Measurements from ENCODE around the gene XKR3. TPM values are rescaled to one million over a fixed set of nuclear protein-coding genes. Genes with fewer than 3 reads are reported as not detected.
A peak's percentile ranks its signal among the peaks of the same experiment; 100 is the strongest.
"Not testable (repeated sequence)": the region's sequence is repeated elsewhere in the genome, so short reads cannot be mapped to it uniquely, and the experiment has no call there.

Gene XKR3
- 0.30 TPM for total RNA-seq
- long read RNA-seq = 0 reads

GRCh38 chr22:16824716-16825687, at the start of gene XKR3:
XKR3 (minus strand) TSS chr22:16825411; CDS start chr22:16808073, 17,338 bp downstream.
- no peaks in the 10 kb centered on the region for H3K27me3 ChIP-seq (ENCODE audit: low read depth)
- intact Hi-C loops (cut with DNase I) = no loop called here
- H3K27ac ChIP-seq = no peak within 1 kb of the TSS
- peaks cover 4% of the 10 kb centered on the region for H3K4me1 ChIP-seq
- no peaks in the 10 kb centered on the region for H3K9me3 ChIP-seq
- H3K36me3 ChIP-seq = no peaks in the 10 kb centered on the region
- H3K4me3 ChIP-seq = peak within 1 kb of the TSS; percentile 22
- no peak for TF ChIP-seq CTCF (IDR thresholded peaks at IDR 0.05)
- DNase-seq (no peak), ATAC-seq (peak; percentile 50 to 54)

DNA sequence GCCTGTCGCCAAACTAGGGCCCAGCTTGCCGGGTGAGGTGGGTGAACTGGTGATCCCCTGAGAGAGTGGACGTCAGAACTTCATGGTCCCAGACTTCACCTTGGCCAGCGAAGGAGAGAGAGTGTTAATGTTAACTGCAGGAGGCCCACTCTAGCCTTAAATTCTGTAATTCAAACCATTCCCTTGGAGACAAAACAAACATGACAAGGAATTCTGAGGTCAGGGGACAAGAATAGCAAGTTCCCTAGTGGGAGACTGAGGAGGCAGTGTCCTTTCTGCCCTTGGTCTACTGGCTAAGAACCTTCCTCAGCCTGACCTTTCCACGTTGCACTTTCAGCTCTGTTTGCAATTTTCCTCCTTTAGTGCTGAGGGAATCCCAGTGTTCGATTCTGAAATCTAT, 44.4 kb upstream of the XKR3 start:
- H3K9me3 ChIP-seq; DNase-seq; H3K36me3 ChIP-seq; H3K27me3 ChIP-seq (ENCODE audit: low read depth); ATAC-seq; H3K4me3 ChIP-seq; intact Hi-C loops (cut with DNase I); H3K4me1 ChIP-seq: not testable (repeated sequence)
- H3K27ac ChIP-seq = peak overlapping the region; percentile 60

DNA sequence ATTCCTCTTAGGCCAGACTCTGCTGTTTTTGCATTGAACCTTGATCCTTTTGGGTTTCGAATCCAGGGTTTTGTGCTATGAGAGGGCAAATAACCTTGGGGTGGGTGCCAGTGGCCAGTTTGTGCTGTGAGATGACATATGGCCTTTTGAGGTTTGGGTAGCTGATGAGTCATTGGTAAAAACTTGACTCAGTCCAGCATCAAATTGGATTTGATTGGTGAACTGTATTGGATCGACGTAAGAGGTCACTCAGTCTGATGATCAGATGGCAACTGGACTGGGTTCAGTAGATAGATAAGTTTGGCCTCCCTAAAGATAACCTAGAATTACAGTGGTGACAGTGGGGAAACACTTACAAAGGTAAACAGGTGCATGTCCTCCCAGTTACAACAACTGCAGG, 41.0 kb upstream of the XKR3 start:
- no peak for ATAC-seq
- intact Hi-C loops (cut with DNase I) = no loop called here
- no peak for TF ChIP-seq CTCF (IDR thresholded peaks at IDR 0.05)

DNA sequence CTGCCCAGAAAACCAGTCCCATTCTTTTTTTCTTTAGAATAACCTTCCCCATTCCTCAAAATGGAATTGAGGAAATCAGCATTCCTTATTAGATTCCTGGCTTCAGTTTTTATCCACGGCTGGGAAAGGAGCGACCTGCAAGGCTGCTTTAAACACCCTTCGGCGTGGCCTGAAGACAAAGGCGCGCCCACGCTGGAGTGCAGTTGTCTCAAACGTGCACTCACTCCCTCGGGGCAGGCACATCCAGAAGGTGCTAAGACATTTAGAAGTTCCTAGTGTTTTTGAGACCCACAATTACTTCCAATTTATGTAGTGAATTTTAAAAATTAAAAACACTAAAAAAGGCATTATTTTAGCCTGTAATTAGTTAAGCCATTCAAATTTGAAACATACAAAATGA, 31.6 kb upstream of the XKR3 start:
- H3K9me3 ChIP-seq; H3K4me1 ChIP-seq; H3K27ac ChIP-seq; H3K27me3 ChIP-seq (ENCODE audit: low read depth); ATAC-seq; H3K36me3 ChIP-seq; H3K4me3 ChIP-seq; DNase-seq; intact Hi-C loops (cut with DNase I): not testable (repeated sequence)

More for the DNA sequence above, 41.0 kb upstream of the XKR3 start:
- Histone ChIP-seq H3K9me3 (no peaks in the 10 kb centered on the region), H3K27me3 (ENCODE audit: low read depth) (no peaks in the 10 kb centered on the region), H3K27ac (no peak overlapping the region), H3K36me3 (no peaks in the 10 kb centered on the region), H3K4me3 (no peak overlapping the region), H3K4me1 (peaks cover 3% of the 10 kb centered on the region)
- DNase-seq = no peak

DNA sequence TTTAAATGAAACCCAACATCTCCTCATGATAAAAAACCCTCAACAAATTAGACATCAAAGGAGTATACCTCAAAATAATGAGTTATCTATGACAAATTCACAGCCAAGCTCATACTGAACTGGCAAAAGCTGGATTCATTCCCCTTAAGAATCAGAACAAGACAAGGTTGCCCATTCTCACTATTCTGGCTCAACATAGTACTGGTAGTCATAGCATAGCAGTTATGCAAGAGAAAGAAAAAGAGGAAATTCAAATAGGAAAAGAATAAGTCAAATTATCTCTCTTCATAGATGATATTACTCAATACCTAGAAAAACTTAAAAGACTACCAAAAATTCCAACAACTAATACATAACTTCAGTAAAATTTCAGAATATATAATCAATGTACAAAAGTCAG, 29.4 kb upstream of the XKR3 start:
- DNase-seq = no peak
- ATAC-seq = no peak
- H3K4me1 ChIP-seq = no peaks in the 10 kb centered on the region
- intact Hi-C loops (cut with DNase I) = no loop called here
- H3K27ac ChIP-seq = no peak overlapping the region
- no peak for TF ChIP-seq CTCF (IDR thresholded peaks at IDR 0.05)
- H3K4me3 ChIP-seq = no peak overlapping the region
- H3K36me3 ChIP-seq = no peaks in the 10 kb centered on the region
- H3K9me3 ChIP-seq = no peaks in the 10 kb centered on the region
- no peaks in the 10 kb centered on the region for H3K27me3 ChIP-seq (ENCODE audit: low read depth)

- DNase-seq; H3K4me3 ChIP-seq; intact Hi-C loops (cut with DNase I); ATAC-seq; H3K27ac ChIP-seq; H3K4me1 ChIP-seq; H3K9me3 ChIP-seq; H3K27me3 ChIP-seq (ENCODE audit: low read depth); H3K36me3 ChIP-seq: not testable (repeated sequence)
These were observed 26.2 kb upstream of the XKR3 start for GRCh38 chr22:16851268-16851996.

DNA sequence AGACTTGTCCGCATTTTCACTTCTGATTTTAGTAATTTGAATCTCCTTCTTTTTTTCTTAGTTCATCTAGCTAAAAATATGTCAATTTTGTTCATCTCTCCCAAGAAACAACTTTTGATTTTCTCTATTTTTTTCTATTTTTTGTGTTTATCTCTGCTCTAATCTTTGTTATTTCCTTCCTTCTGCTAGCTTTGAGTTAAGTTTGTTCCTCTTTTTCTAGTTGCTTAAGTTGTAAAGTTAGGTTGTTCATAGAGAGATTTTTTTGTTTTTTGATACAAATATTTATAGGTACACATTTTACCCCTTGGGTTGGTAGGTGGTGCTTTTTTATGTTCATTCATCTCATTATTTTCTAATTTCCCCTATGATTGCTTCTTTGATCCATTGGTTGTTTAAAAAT, 22.1 kb upstream of the XKR3 start:
- Histone ChIP-seq H3K4me3 (no peak overlapping the region), H3K9me3 (no peaks in the 10 kb centered on the region), H3K27me3 (ENCODE audit: low read depth) (no peaks in the 10 kb centered on the region), H3K36me3 (no peaks in the 10 kb centered on the region), H3K4me1 (no peaks in the 10 kb centered on the region), H3K27ac (no peak overlapping the region)
- intact Hi-C loops (cut with DNase I) = no loop called here
- TF ChIP-seq CTCF (IDR thresholded peaks at IDR 0.05) = no peak
- ATAC-seq (no peak), DNase-seq (no peak)
